BJ (cell line): ENCODE measurements around the gene TMEM196. TPM values are rescaled to one million over a fixed set of nuclear protein-coding genes. Genes with fewer than 3 reads are reported as not detected.
A peak's percentile ranks its signal among the peaks of the same experiment; 100 is the strongest.

Experiments
- CTCF ChIA-PET: fragments of 350-600 bp; formaldehyde crosslinking; extraction: SDS; loops from one replicate; lab custom pipeline; 2021; ENCODE audit warnings: antibody characterized with exemption, inconsistent platforms; lab: Yijun Ruan, JAX
- POLR2A ChIA-PET: fragments of 300-600 bp; sonication (Branson Sonifier 250); formaldehyde crosslinking; extraction: SDS; loops from one replicate; lab custom pipeline; 2021; ENCODE audit warnings: antibody characterized with exemption; lab: Charles Lee
- DNase-seq: peaks from one replicate; pipeline ENCODE4 v3.0.0-alpha.2; 2011; ENCODE audit warnings: low read depth
- H3K27me3 ChIP-seq: 2 replicates; pipeline ENCODE4 v1.6.0; 2011; ENCODE audit warnings: low read length; ENCODE audit not compliant: control insufficient read depth, insufficient read depth
- H3K36me3 ChIP-seq: 2 replicates; pipeline ENCODE4 v1.5.1; 2011; ENCODE audit warnings: low read length; ENCODE audit not compliant: control insufficient read depth, insufficient read depth
- H3K4me3 ChIP-seq: 2 replicates; pipeline ENCODE4 v1.5.1; 2011; ENCODE audit warnings: low read depth, mild to moderate bottlenecking, control low read depth, low read length
- polyA plus RNA-seq: library from polyadenylated mRNA; depleted of rRNA; stranded (reverse); fragments of >200 nt; gene quantifications from 2 replicates; pipeline ENCODE4 v1.2.3, GENCODE V29; 2011
- TF ChIP-seq, protein P1 (sequence below): IDR thresholded peaks from 2 replicates; pipeline ENCODE4 v1.5.1; 2011; ENCODE audit warnings: low read depth, mild to moderate bottlenecking, control low read depth, inconsistent platforms, low read length, moderate library complexity; ENCODE audit not compliant: insufficient read depth

The TMEM196 gene
- polyA plus RNA-seq, 1 experiment = not detected

- POLR2A ChIA-PET = interaction anchor here (0.6 kb wide), 1 partner anchor 565 kb away, joined by 3 read pairs; no protein-coding TSS in a partner anchor
- TF ChIP-seq, protein P1, sequence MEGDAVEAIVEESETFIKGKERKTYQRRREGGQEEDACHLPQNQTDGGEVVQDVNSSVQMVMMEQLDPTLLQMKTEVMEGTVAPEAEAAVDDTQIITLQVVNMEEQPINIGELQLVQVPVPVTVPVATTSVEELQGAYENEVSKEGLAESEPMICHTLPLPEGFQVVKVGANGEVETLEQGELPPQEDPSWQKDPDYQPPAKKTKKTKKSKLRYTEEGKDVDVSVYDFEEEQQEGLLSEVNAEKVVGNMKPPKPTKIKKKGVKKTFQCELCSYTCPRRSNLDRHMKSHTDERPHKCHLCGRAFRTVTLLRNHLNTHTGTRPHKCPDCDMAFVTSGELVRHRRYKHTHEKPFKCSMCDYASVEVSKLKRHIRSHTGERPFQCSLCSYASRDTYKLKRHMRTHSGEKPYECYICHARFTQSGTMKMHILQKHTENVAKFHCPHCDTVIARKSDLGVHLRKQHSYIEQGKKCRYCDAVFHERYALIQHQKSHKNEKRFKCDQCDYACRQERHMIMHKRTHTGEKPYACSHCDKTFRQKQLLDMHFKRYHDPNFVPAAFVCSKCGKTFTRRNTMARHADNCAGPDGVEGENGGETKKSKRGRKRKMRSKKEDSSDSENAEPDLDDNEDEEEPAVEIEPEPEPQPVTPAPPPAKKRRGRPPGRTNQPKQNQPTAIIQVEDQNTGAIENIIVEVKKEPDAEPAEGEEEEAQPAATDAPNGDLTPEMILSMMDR = peak; percentile 61
- Histone ChIP-seq H3K27me3 (no peaks in the 10 kb centered on the region; the same call in 1 of the 2 replicates), H3K36me3 (no peaks in the 10 kb centered on the region), H3K4me3 (no peak overlapping the region)
- DNase-seq = no peak
- CTCF ChIA-PET = interaction anchor here (0.6 to 8.1 kb wide), 18 partner anchors 9 to 938 kb away, joined by 3 to 121 read pairs (median 4); no protein-coding TSS in a partner anchor
Measured at GRCh38 chr7:19713676-19714075, 59.7 kb downstream of the TMEM196 start.

DNA sequence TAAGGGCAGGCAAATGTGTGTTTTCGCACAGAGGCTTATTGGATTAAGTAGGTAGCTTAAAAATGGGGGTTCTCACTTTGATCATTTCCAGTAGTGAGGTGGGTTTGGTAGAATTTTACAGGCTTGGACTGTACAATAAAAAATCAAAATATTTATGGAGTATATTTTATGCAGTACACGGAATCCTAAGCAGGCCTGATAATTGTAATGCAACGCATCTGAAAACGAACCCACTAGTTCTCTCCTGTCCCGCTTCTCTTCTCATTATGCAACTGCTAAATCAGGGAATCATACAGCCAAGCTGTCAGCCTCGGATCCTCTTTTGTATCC, 64.2 kb downstream of the TMEM196 start:
- no peaks in the 10 kb centered on the region; the same call in 1 of the 2 replicates for H3K27me3 ChIP-seq
- TF ChIP-seq, protein P1 = no peak
- no peak overlapping the region for H3K4me3 ChIP-seq
- POLR2A ChIA-PET = no interaction called here
- no peak for DNase-seq
- H3K36me3 ChIP-seq = no peaks in the 10 kb centered on the region
- CTCF ChIA-PET = interaction anchor here (0.6 to 8.1 kb wide), 21 partner anchors 9 to 939 kb away, joined by 3 to 121 read pairs (median 4); no protein-coding TSS in a partner anchor

DNA sequence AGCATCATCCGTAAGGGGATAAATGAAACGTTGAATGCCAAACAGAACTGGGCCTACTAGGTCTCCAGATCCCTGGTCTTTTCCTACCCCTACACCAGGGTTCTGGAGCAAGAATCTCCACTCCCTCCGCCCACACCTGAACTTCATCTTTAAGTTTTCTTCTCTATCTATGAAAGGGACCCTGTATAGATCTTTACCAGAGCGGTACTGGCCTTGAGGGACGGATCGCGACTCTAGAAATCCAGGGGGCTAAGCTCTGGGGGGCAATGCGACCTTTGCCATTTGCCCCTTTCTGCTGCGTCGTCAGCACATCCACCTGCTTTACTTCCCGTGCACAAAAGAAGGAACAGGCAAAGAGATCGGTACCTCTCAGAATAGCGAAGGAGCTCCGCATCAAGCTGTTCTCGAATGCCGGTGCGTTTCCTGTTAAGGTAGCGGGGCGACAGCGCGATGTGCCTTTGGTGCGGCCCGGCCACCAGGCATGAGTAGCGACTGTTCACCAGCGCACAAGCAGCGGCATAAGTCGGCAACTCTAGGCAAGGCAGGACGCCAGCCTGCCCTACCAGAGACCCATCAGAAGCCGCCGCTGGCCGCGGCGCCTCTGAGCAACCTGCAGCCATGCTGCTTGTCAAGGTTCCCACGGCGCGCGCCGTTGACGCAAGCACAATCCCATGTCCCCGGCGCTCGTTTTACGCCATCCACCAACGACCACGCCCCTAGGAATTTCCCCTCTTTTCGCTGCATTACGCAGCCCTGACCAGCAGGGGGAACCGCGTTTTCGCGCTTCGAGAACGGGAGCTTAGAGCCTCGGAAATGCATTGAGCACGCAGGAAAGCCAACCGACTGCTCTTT, 64.8 kb downstream of the TMEM196 start, which contains the start of gene POLR1F:
POLR1F (minus strand) TSS at position 641 of the 852 bp plus-strand sequence; CDS start at position 620, 21 bp downstream.
- TF ChIP-seq, protein P1 = peak; percentile 95
- ChIA-PET CTCF (interaction anchor here (0.6 to 8.1 kb wide), 22 partner anchors 9 to 940 kb away, joined by 3 to 121 read pairs (median 4); no protein-coding TSS in a partner anchor), POLR2A (no interaction called here)

DNA sequence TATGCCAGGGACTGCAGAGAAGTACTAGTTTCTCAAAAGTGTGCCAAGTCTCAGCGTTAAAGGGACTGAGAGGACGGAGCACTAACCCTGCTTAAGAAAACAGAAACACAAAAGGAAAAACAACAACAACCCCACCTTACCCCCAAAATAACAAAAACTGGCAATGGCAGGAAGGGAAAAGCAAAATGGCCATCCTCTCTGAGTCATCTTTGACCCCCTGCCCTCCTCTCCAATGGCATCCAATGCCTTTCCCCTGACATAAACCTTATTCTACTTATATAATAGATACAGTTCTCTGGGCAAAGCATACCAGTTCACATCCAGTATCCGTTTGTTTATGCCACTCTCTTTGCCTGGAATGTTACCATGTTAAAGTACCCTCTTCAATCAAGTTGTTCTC, 66.2 kb downstream of the TMEM196 start:
- TF ChIP-seq, protein P1 = no peak
- Histone ChIP-seq H3K36me3 (0 out of 2 replicates have a peak, but pooled peaks cover 1% of the 10 kb centered on the region), H3K27me3 (no peaks in the 10 kb centered on the region; the same call in 1 of the 2 replicates), H3K4me3 (no peak overlapping the region; the same call in 1 of the 2 replicates)
- DNase-seq = no peak
- POLR2A ChIA-PET = no interaction called here
- CTCF ChIA-PET = interaction anchor here (1.1 kb wide), 1 partner anchor 10 kb away, joined by 3 read pairs; no protein-coding TSS in a partner anchor

More for the DNA sequence above, 64.8 kb downstream of the TMEM196 start, which contains the start of gene POLR1F:
- DNase-seq = peak; percentile 71
- no peaks in the 10 kb centered on the region; the same call in 1 of the 2 replicates for H3K27me3 ChIP-seq
- H3K4me3 ChIP-seq = peak within 1 kb of the TSS; percentile 89
- 0 out of 2 replicates have a peak, but pooled peaks cover under 1% of the 10 kb centered on the region for H3K36me3 ChIP-seq

DNA sequence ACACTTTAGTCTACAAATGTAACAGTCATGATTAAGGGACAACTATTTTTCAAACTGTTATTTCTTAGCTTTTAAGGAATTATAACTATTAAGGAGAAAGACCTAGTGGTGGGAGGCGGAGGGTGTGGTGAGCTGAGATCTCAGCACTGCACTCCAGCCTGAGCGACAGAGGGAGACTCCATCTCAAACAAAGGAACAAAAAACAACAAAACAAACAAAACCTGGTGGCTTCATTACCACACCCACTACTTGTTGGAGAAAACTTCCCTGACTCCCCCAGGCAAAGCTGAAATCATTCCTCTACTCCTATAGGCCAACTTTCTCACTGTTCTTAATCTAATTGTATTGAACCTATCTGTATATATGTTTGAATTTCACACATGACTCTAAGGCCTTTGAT, 67.8 kb downstream of the TMEM196 start:
- POLR2A ChIA-PET = no interaction called here
- CTCF ChIA-PET = interaction anchor here (2.0 kb wide), 1 partner anchor 8 kb away, joined by 5 read pairs; no protein-coding TSS in a partner anchor
- TF ChIP-seq, protein P1 = no peak

More for the DNA sequence above, 67.8 kb downstream of the TMEM196 start:
- Histone ChIP-seq H3K4me3 (no peak overlapping the region), H3K36me3 (0 out of 2 replicates have a peak, but pooled peaks cover 1% of the 10 kb centered on the region), H3K27me3 (no peaks in the 10 kb centered on the region)
- DNase-seq = no peak
